HG02610 (cell line): ENCODE measurements around the gene ATP5F1E.
A peak's percentile ranks its signal among the peaks of the same experiment; 100 is the strongest.

Experiments
- ATAC-seq: cut with Tn5 transposase; IDR thresholded peaks from one replicate; pipeline ENCODE4 v1.9.1; 2021; ENCODE audit warnings: mild to moderate bottlenecking, moderate library complexity; ENCODE audit not compliant: unreplicated experiment

The ATP5F1E gene

DNA sequence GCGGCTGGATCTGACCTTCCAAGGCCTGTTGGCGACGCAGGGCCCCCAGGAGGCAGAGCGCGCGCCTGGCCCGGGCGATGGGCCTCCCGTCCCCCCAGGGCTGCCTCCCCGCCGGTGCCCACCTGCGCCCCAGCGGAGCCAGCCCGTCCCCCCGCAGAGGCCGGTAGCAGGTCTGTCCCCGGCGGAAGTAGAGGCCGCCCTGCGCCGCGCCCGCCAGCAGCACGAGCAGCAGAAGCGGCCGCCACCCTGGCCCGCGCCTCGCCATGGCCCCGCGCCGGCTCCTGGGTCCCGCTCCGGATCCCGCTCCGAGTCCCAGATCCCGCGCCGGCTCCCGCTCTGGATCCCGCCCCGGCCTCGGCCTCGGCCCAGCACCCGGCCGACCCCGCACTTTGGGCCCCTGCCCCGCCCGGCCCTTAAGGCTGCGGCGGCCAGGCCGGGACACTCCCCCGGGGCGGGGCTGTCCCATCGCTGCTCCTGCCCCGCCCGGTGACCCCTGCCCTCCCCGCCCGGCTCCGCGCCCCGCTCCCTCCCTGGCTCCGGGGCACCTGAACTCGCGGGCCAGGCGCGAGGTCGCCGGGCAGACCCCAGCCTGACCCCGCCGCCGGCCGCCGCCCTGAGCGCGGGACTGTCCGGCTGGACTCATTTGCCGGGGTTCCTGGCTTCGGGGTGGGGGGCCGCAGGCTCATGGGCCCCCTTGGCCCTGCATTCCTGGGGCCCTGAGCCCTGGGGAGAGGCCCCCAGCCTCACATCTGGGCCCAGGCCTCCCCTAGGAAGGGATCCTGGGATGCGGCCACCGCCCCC, 25.1 kb downstream of the ATP5F1E start, which contains the start of gene CTSZ:
Gene CTSZ, minus strand, starts transcription at position 391 of the 801 bp plus-strand sequence. Its CDS starts 126 bp downstream, at position 265.
- peak; percentile 18 for ATAC-seq

DNA sequence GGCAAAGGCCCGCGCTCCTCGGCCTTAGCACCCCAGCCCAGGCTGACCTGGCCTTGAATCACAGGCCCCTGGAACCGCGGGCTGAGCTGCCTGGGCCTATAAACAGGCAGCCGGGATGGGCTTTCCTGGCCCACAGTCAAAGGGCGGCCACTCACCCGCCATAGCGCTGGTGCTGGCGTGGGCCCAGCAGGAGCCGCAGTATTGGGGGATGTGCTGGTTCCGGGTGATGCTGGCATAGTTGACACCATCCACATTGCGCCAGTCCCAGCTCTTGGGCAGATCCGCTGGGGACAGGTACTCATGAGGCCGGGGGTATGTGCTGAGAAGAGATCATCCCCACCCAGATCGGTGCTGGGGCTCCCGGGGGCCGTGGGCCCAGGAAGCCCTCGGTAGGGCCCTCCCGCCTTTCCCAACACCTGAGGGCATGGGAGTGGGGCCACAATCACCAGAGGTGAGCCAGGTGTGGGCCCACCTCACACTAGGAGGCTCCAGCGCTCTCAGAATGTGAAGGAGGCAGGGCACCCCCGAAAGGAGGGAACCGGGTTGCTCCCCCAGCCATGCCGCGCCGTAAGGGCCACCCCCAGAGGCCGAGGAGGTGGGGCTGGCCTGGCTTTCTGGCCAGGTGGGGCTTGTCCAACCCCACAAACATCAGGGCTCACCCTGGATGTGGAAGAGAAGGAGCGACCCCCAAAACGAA, 25.8 kb downstream of the ATP5F1E start:
- ATAC-seq: no peak

DNA sequence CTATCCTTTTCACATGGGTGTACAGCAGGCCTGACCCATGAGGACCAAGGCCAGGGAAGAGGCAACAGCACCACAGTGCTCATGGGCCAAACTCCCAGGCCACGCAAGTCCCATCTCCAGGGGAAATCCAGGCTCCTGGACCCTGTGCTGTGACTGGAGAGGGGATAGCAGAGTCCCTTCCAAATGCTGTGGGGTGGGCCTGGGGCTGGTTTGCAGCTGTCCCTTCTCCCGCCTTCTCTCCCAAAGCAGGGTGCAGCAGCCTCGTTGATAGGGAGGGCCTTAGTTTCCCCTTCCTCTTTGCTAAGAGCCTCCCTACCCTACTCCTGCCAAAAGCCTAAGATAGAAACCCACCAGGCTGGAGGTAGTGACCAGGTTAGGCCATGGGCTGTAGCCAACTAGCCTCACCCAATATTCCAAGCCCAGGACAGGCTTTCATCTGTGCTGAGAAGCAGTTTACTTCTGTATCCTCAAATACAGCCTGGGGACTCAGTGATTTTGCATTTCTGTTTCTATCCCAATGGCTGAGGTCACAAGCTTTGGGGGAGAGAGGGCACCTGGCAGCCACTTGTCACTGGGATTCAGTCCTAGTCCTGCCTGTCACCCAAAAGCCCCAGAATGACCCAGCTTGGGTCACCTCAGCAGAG, 26.5 kb downstream of the ATP5F1E start:
- no peak for ATAC-seq

DNA sequence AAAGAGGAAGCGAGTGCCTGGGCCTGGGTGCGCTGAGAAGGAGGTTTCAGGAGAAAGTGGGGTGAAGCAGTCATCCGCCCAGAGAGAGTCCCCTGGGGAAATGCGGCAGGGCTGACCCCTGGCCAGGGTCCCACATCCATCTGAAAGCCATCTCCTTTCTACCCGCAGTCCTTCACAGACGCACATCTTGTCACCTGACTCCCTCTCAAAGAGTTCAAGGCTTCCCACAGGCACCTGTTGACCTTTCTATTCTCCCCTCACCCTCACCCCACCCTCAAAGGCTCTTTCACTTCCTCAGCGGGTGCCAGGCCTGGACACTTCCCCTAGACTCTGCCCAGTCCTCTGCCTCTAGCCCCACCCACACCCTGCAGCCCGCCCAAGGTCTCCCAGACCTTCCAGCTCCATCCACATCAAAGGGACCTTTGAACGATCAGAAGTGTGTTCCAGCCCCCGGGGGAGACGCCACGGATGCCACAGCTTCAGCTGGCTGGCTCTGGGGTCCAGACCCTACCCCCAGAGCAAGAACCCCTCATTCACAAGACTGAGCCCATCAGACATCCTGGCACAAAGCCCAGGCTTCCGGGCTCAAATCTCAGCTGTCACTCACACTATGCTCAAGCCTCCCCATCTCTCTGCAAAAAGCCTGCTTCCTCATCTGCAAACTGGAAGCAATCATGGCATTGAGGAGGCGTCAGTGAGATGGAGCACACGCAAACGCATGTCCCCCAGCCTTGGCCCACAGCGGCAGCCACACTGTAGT, 27.2 kb downstream of the ATP5F1E start:
- ATAC-seq: peak; percentile 43

DNA sequence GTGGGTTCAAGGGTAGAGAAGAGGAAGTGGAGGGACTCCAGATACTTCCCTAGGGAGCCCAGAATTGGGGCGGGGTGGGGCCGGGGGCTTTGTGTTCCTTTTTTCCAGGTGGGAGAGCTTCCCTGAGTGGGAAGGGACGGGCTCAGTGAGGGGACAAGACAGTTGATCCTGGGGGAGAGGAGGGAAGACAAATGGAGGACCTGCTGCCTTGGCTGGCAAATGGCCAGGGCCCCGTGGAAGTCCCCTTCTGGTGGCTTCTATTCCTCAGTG, 27.7 kb downstream of the ATP5F1E start:
- no peak for ATAC-seq

DNA sequence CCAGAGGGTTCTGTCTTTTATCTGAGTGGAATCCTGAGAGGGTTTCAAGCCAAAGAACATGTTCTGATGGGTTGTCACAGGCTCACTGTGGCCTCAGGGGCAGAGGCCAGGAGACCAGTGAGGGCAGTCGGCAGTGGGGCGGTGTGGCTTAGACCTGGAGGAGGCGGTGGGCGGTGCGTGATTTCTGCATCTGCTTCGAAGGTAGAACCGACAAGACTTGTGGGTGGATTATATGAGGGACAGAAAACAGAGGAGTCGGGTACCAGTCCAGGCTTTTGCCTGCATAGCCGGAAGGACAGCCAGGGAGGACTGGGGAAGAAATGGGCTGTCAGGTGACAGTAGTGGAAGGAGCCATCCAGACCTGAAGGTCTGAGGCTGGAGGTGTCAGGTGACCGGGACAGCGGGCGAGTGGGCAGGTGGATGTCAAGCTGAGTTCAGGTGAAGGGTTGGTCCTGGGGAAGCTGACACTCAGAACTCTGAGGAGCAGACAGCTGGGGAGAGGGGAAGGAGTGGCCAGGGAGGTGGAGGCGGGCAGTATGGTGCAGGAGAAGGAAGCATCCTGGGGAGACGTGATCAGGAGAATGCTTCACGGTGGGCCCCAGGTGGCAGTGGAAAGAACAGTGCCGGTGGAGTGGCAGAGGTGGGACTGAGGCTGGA, 28.2 kb downstream of the ATP5F1E start:
- ATAC-seq: no peak

DNA sequence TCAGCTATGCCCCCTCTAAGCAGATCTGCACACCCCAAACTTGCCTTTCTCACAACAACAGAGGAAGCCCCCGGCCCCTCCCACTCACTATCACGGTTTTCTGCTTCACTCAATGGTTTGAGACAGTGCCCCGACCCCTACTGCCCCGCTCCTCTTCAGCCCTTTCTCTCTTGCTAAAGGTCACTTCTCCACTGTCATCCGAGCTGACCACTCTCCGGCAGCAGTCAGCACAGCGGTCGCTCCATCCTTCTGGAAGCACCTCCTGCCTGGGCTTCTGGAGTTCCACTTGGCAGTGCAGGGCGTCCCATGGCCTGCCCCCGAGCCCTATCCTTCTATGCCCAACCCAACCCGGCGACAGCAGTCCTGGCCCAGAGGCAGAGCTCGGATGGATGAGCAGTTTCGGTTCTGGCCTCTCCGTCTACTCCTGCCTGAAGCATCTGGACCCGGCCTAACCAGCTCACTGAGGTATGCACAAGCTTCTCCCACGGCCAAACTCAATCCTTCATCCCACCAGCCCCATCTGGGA, 29.2 kb downstream of the ATP5F1E start:
- no peak for ATAC-seq

DNA sequence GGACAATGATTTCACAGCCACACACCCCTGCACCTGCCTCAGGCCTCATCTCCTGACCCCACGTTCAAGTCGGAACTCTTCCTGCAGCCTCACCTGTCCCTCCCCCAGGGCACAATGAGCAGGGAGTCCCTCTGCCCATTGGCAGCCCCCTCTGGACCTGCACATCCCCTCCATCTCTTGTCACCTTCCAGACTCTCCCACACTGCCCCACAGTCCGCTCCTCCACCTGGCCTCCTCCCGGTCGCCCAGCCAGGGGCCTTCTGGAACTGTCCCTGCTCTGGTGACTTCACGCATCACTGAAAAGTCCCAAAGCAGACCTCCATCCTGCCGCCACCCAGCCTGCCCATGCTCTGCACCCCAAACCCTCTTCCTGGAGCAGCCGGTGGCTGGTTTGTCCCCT, 29.7 kb downstream of the ATP5F1E start:
- no peak for ATAC-seq

DNA sequence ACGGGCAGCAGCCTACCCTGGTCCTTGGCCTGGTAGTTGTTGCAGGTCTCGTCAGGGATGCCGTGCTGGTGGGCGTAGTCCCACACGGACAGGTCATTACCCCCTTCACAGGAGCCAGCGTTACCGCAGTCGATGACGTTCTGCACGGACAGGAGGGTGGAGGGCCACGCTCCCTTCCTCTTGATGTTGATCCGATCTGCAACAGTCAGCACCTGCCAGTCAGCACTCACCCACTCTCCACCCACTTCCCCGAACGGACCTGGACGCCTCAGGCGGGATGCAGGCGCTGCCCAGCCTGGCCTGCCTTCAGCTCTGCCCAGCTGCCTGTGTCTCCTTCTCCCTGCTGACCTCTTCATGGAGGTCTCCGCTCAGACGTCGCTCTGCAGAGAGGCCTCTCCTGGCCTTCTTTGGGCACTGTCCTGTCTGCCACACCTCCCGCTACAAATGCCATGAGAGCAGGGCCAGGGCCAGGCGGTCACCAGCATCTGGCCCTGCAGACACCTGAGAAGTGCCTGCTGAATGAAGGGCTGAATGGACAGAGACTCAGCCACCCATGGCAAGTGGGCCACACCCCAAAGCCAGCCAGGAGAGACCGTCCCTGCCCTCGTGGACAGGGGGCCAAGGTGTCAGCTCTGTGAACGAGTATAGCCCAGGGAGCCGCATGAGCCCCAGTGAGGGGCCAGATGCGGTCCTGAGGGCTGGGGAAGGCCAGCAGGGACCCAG, 30.5 kb downstream of the ATP5F1E start:
- ATAC-seq: no peak

DNA sequence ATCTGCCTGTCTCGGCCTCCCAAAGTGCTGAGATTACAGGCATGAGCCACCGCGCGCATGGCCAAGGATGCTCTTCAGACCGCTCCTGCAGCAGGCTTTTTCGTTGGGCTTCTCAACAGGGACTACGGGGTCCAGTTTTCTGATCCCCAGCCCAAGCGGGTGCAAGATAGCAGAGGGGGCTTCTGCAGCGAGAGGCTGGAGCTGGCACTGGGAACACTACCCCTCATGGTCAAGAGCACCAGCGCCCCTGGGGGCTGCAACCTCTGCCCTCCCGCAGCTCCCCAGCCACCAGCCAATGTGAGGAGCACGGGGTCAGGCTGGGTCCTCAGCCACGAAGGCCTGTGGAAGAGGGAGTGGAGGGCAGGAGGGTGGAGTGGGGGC, 31.1 kb downstream of the ATP5F1E start:
- no peak for ATAC-seq

DNA sequence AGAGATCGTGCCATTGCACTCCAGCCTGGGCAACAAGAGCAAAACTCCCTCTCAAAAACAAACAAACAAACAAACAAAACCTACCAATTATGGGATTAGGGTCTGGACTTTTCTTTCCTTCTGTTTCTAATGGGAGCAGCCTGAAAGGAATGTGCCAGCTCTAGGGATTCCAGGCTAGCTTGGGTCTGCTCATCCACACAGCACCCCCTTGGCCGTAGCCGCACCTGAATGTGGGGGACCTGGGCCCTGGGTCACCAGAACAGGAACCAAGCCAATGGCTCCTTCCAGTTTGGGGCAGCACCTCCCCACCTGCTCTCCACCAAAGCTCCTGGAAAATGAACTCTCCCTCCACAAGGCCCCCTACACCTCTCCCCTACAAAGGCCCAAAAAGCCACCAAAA, 31.8 kb downstream of the ATP5F1E start:
- no peak for ATAC-seq

DNA sequence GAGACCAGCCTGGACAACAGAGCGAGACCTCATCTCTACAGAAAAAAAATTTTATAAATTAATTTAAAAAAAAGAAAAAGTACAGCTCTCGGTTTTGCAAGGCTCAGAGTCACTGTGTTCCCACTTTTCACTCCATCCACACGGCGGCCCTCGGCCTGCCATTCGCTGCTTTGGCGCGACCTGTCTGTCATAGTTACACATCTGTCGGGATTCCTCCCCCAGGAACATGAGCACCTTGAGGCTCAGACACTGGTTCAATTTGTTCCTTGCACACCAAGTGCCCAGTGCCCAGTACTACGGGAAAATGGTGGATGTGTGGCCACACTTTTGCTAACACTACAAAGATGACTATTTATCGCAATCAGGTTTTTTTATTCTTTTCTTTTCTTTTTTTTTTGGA, 33.5 kb downstream of the ATP5F1E start:
- no peak for ATAC-seq

DNA sequence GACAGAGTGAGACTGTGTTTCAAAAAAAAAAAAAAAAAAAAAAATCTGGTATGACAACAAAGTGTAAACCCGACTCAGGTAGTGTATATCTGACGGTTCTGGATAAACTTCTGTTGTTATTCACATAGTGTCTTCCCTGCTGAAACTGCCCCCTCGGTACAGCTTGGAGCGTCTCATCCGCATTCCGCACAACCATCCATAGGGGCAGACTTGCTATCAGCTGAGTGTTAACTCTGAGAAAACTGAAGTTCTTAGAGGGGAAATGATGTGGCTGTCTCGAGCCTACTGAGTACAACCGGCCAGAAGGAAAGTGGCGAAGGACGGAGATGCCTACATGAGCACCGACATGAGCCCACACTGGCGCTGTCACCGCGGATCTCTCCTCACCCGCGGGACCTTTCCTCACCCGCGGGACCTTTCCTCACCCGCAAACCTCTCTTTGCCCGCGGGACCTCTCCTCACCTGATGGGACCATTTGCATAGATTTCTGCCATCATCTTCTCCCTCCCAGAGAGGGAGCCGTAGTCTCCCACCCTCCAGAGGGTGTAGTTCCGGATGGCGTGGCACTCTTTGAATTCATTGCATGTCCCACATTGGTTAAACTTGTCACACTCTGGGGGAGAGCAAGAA, 34.9 kb downstream of the ATP5F1E start:
- no peak for ATAC-seq

DNA sequence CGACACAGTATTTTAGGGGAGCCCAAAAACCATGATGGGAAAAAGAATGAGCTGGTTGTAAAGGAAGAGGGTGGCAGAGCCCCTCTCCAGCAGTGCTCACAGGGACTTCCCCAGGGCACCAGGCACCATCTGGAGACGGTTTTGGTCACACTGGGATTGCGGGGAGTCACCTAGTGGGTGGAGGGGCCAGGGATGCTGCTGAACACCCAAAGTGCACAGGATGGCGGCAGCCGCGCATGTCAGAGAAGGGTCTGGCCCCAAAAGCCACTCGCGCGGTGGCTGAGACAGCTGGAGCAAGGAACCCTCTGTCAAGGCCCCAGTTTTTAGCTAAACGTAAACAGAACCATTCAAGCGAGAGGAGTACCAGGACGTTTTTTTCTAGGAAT, 35.9 kb downstream of the ATP5F1E start:
- no peak for ATAC-seq

DNA sequence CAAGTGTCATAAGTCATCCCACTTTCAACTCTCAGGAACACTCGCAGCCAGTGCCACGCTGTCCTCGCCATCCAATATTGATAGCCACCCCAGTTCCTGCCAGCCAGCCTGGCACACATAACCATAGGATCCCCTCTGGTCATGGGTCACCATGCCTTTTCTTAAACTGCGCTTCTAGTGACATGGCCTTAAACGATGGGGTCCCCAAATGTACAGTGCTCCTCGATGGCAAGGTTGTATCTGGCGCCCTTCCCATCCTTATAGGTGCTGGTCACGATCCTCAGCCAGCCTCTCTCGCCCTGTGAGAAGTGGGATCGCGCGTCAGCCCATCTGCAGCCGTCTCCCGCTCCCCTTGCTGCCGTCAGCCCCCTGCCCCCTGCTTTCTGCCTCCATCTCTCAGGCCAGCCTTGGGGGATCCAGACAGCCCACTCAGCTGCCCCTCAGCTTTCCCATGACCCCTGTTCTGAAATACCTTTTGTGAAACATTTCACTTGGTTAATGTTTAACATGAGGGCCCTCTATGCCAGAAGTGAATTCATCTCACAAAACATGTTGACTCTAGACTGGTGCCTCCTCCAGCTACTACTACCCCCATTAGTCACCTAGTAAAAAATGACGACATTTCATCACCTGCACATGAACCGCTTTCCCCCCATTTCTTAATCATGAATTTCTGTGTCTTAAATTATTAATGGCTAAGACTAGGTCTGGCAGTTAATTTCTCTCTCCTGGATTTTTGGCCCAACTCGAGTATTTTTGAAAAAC, 36.5 kb downstream of the ATP5F1E start:
- no peak for ATAC-seq

DNA sequence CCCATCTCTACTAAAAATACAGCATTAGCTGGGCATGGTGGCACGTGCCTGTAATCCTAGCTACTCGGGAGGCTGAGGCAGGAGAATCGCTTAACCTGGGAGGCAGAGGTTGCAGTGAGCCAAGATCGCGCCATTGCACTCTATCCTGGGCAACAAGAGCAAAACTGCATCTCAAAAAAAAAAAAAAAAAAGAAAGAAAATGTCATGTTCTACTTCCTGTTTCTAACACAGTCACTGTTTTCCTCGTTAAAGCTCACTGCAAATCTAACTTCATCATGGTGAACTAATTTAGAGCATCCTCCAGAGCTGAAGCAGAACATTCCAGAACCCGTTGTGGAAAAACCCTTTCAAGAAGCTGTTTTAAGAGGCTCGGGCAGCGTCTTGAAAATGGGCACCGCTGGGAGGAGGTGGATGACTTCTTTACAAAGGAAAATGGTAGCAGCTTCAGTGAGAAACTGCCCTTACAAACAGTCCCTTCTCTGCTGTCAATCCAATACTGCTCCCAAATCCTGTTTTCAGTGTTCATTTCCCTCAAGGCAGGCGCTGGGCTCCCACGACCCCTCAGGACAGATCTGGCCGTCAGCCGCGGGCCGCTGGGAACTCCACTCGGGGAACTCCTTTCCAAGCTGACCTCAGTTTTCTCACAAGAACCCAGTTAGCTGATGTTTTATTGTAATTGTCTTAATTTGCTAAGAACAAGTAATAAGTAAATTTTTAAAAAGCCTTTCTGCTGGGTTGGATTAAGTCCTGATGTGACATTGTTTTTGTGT, 37.6 kb downstream of the ATP5F1E start:
- ATAC-seq: no peak

DNA sequence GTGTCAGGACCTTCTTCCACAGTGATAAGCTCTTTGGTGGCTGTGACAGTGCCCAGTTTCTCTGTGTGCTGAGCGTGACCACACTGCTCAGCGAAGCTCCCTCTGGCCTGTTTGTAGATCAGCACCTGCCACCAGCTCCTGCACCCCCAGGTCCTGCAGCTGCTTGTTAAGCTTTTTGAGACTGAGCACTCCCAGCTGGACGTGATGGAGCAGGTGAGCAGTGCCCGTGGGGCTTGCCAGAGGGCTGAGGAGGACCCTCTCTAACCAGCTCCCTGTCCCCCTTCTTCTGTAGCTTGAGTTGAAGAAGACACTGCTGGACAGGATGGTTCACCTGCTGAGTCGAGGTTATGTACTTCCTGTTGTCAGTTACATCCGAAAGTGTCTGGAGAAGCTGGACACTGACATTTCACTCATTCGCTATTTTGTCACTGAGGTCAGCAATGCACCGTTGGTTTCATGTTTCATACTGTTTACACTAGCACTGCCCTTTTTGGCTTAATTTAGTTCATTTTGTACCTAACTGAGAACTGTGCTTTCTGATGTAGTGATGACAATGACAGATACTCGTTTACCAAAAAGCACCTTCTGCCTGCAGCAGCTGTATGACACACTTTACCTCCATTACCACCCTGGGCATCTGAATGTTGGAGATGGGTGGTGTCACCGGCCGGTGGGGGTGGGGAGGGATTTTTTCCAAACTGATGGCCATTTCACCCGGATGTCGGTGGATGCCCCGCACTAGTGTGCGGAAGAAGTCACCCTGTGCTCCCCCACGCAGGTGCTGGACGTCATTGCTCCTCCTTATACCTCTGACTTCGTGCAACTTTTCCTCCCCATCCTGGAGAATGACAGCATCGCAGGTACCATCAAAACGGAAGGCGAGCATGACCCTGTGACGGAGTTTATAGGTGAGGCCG, 38.5 kb downstream of the ATP5F1E start:
- ATAC-seq: no peak
